ENCODE data around the gene CYSLTR2.
"Not testable (repeated sequence)": the region's sequence is repeated elsewhere in the genome, so short reads cannot be mapped to it uniquely, and the experiment has no call there.

- TF ChIP-seq CTCF (IDR thresholded peaks at IDR 0.05); EZH2 (IDR thresholded peaks at IDR 0.05; ENCODE audit: borderline replicate concordance, insufficient read depth, low read depth, low read length, poor library complexity, severe bottlenecking): not testable (repeated sequence)
Measured at GRCh38 chr13:48696676-48697075, 42.9 kb downstream of the CYSLTR2 start.

Measured in B cell (primary cell).